GM12873 (cell line): ENCODE measurements around the gene CFAP221.

Source experiments
- CTCF ChIP-seq: IDR thresholded peaks from 2 replicates; pipeline ENCODE4 v1.5.1; 2012; ENCODE audit warnings: low read depth, mild to moderate bottlenecking, moderate library complexity, low read length, control low read depth; ENCODE audit not compliant: insufficient read depth; ENCODE audit errors: missing control alignments

CFAP221 gene

DNA sequence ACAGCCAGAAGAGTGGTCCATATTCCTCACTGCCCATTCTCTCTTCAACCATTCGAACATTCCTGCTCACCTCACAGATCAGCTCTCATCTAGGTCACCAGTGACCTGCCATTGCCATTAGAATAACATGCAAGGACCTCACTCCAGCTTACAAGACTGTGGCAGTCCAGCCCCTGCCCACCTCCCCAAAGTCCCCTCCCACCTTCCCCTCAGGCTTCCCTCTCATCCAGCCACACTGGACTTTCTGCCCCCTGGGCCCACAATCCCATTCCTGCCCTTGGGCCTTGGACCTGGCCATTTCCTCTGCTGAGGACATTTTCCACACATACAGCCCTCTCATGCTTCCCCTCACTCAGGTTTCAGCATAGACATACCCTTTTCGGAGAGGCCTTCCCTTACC lies 129.5 kb downstream of the CFAP221 start:
- no peak for TF ChIP-seq CTCF

DNA sequence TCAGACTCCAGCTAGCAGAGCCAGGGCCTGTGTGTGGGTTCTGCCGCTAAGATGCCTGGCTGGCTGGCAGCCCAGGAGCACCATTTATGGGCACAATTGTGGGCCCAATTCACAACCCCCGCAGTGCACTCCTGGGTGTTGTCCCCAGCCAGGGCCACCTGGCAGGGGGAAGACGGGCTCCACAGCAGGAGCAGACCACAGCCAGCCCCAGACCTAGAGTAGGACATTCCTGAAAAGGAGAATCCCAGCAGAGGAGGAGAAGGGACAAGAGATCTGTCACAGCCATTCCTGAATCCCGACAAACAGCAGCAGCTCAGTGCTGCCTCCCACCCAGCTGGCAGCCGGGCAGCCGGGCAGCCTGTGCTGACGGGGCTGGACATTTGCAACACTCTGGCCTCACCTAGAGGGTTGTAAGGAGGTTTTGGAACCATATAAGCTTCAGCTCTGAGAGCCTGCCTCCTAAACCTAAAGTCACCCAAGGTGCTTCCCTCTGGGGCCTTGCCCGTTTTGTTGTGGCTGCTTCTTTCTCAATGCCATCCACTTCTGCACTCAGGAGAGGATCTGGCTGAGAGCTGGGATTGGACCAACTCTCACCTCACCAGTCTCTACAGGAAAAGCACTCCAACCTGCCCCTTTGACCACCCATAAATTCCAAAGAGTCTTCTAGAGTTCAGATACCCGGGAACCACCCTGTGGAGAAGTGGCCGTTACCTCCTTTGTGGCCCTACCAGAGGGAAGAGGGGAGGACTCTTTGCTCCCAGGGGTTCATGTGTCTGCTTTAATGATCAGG lies 130.7 kb downstream of the CFAP221 start:
- no peak for TF ChIP-seq CTCF

DNA sequence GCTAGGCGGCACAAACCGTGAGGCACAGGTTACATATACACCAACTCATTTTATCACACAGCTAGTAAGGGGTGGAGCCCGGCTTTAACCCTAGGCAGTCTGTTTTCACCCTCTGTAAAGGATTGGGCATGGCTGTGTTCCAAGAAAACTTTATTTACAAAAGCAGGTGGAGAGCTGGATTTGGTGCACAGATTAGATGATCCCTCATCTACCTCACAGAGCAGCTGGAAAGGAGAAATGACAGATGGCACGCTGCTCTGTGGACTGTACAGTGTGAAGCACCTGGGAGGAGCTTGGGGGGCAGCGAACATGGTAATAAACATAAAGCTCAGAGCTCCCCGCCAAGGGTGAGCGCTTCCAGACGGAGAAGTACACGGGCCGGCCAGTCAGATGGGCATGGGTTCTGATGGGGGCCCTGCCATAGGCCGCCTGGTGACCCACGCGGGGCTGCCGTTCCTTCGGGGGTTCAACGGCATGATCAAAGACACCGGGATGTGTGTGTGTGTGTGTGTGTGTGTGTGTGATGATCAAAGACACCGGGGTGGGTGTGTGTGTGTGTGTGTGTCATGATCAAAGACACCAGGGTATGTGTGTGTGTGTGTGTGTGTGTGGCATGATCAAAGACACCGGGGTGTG lies 133.9 kb downstream of the CFAP221 start:
- TF ChIP-seq CTCF = no peak

DNA sequence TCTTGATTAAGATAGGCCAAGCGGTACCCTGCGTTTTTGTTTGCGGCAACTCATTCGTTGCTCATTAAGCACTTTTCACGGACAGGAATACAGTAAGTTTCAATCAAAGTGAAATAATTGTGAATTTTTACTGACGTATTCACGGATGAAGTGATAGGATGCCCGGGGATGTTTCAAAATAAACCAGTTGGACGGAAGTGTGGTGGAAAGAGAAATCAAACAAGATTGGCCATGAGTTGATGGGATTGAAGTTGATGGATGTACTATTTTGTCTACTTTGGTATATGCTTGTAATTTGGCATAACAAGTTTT lies 135.2 kb downstream of the CFAP221 start:
- TF ChIP-seq CTCF = no peak

GRCh38 chr2:119679846-119680245 lies 135.6 kb downstream of the CFAP221 start:
- TF ChIP-seq CTCF = no peak

DNA sequence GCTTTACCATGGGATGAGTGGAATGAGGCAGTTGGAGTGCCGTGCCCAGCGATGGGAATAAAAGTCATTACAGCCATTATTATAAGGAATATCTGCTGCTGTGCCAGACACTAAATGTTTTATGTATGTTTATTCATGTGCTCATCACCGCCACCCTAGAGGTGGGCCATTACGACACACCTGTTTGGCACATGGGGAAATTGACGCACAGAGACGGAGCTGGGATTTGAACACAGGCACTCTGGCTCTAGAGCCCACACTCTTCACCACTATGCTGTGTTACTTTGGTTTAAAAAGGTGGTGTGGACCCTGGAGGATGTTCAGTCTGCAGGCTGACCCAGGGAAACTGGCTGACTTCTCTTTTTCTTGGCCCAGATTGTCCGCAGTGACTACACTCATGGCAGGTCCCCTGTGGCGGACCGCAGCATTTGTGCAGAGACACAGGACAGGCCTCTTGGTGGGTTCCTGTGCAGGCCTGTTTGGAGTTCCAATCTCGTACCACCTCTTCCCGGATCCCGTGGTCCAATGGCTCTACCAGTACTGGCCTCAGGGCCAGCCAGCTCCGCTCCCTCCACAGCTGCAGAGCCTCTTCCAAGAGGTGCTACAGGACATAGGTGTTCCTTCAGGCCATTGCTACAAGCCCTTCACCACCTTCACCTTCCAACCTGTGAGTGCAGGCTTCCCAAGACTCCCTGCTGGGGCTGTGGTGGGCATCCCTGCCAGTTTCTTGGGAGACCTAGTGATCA lies 136.4 kb downstream of the CFAP221 start:
- TF ChIP-seq CTCF = no peak

- TF ChIP-seq CTCF = no peak
Measured at GRCh38 chr2:119681203-119681867, 137.1 kb downstream of the CFAP221 start.
